ENCODE results near the gene KCNK16.

KCNK16 gene

DNA sequence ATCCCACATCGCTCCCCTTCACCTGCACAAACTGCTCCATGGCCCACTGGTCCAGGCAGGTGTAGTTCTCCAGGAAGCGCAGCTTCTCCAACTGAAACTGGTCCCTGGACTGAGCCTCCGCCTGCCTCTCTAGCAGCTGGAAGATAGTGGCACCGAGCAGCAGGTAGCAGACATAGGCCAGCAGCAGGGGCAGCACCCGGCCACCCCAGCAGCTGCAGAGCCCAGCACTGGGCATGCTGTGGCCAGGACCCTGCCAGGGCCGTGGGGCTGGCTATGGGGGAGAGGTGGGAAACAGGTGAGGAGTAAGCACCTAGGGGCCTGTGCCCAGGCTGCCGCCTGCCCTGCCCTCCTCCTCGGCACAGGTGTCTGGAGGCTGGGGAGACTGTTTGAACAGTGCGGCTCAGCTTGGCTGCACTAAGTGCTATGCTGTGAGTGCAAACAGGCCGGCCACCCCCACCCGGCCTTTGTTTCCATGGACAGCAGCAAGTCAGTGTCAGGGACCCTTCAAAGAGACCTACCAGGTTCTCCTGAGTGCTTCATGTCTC lies at the start of gene KCNK16:
Gene KCNK16 (minus strand): TSS at position 397 of the 545 bp plus-strand sequence. CDS start 162 bp downstream, at position 235.
- DNase-seq (ENCODE audit: low read depth) = no peak
- TF ChIP-seq, protein P1, sequence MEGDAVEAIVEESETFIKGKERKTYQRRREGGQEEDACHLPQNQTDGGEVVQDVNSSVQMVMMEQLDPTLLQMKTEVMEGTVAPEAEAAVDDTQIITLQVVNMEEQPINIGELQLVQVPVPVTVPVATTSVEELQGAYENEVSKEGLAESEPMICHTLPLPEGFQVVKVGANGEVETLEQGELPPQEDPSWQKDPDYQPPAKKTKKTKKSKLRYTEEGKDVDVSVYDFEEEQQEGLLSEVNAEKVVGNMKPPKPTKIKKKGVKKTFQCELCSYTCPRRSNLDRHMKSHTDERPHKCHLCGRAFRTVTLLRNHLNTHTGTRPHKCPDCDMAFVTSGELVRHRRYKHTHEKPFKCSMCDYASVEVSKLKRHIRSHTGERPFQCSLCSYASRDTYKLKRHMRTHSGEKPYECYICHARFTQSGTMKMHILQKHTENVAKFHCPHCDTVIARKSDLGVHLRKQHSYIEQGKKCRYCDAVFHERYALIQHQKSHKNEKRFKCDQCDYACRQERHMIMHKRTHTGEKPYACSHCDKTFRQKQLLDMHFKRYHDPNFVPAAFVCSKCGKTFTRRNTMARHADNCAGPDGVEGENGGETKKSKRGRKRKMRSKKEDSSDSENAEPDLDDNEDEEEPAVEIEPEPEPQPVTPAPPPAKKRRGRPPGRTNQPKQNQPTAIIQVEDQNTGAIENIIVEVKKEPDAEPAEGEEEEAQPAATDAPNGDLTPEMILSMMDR (conservative IDR thresholded peaks at IDR 0.05; ENCODE audit: low read length) = no peak

DNA sequence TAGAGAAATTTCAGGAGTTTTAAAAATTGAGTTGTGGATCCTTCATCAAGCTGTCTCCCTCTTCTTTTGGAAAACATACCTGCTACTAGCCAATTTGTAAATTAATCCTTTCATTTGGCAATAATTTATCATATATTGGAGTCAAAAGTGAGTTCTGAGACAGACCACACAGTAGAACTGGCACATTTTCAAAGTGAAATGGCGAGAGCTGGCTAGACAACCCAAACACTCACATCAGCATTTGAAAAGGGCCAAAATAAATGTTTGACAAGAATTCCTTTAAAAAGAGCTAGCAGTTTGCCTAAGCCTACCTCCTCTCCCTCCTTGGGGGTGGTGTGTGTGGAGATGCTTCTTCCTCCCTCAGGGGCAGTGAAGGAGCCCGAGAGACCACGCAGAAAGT lies 47.9 kb upstream of the KCNK16 start:
- no peak for DNase-seq (ENCODE audit: low read depth)
- TF ChIP-seq, protein P1 (conservative IDR thresholded peaks at IDR 0.05; ENCODE audit: low read length) = no peak

More for the DNA sequence above, at the start of gene KCNK16:
- no peak within 1 kb of the TSS for H3K4me3 ChIP-seq (ENCODE audit: low read length)

DNA sequence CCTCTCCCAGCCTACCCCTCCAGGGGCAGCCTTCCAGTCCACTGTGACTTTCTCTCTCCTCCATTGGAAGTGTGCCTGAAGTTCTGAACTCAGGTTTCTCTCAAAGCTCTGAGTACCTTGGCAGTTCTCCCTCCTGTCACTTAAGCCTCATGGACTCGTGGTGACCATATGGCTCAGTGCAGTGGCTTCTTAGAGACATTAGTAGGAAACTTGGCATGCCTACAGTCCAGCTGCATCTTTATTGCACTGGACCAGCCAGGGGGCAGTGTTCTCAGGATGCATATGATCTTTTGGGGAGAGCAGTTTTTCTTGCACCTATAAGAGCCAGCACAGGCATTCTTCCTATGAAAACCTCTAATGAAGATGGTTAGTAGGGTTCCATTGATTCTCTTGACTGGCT lies 47.5 kb upstream of the KCNK16 start:
- no peak overlapping the region for H3K4me3 ChIP-seq (ENCODE audit: low read length)
- DNase-seq (ENCODE audit: low read depth) = no peak
- TF ChIP-seq, protein P1 (conservative IDR thresholded peaks at IDR 0.05; ENCODE audit: low read length) = peak; percentile 40

More for the DNA sequence above, 47.9 kb upstream of the KCNK16 start:
- no peak overlapping the region for H3K4me3 ChIP-seq (ENCODE audit: low read length)

DNA sequence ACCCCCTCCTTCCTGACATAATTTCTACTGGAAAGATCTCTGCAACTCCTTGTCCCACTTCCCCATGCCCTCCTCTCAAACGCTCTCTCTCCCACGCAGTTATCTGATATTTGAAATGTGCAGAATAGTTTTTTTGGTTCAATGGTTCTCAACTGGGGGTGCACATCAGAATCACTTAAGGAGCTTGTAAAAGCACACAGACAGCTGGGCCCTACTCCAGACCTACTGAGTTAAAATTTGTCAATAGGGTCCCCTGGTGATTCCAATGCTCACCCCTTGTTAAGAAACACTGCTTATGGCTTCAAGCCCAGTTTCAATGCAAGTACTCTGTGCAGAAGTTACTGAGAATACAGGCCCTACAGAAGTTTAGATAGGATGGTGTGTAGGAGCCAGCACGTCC lies 45.2 kb upstream of the KCNK16 start:
- TF ChIP-seq, protein P1 (conservative IDR thresholded peaks at IDR 0.05; ENCODE audit: low read length) = no peak
- H3K4me3 ChIP-seq (ENCODE audit: low read length) = no peak overlapping the region
- no peak for DNase-seq (ENCODE audit: low read depth)

DNA sequence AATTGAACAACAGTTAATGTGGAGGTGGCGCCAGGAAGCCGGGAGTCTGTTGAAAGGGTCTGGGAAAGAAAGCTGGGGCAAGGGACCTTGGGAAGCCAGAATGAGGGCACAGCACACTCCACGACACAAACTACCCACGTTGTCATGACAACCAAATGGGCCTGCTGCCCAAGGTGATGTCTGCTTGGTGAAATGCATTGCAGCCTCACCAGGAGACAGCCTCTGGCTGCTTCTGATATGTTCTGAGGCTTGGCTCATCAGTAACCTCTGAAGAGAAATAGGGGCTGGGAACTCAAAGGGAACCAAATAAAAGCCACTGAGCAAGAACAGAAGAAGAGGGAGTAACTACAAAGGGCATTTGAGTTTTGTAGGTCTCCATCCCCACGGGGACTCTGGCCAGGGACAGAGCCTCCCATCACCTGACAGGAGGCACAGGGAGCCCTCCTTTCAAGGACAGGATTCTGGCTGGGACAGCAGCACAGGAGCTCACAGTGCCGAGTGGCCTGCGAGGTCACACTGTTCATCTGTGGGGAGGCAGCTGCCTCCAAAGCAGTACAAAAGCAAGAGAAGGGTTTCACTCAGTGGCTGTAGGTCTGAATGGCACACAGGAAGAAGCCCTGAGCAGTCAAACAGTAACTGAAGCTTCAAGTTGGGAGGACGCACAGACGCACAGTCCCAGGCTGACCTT lies 44.6 kb upstream of the KCNK16 start:
- no peak overlapping the region for H3K4me3 ChIP-seq (ENCODE audit: low read length)
- no peak for DNase-seq (ENCODE audit: low read depth)
- TF ChIP-seq, protein P1 (conservative IDR thresholded peaks at IDR 0.05; ENCODE audit: low read length) = no peak

DNA sequence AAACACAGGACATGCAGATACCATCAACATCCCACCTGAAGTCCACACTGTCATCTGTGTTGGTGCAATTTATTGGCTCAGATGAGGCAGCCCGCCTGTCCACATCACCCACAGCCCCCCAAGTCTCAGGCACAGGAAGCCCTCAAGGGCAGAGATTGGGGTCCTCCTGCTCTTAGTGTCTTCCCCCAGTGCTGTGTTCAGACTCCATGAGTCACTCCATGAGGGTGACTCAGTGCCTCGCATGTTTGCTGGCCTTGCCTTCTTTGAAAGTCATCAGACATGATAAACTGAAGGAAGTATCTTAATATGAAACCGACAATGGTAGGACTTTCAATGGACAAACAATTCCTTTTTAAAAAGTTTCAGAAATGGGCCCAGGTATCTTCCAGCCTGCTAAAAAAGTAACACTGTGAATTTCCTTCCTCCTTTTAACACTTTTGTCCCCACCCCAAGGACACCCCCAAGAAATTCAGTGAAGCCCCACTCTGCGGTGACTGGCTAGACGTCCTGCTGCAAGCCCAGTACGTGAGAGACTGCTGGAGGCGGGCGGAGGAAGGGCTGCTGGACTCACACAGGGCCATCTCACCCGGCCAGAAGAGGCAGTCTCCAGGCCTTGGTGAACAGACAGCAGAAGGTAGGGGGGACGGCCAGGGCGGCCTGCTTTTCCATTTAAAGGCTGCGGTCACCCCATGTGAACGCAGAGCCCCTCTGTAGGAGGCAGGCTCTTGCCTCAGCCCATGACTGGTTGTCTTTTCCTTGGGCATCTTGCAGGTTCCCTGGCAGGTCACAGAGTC lies 43.0 kb upstream of the KCNK16 start:
- DNase-seq (ENCODE audit: low read depth) = peak; percentile 56
- TF ChIP-seq, protein P1 (conservative IDR thresholded peaks at IDR 0.05; ENCODE audit: low read length) = no peak
- no peak overlapping the region for H3K4me3 ChIP-seq (ENCODE audit: low read length)
